Measurements from ENCODE around the gene CAPN14. TPM values are rescaled to one million over a fixed set of nuclear protein-coding genes. Genes with fewer than 3 reads are reported as not detected.

CAPN14 gene
- total RNA-seq, 1 experiment from 2014 or later, result 0.23 TPM

DNA sequence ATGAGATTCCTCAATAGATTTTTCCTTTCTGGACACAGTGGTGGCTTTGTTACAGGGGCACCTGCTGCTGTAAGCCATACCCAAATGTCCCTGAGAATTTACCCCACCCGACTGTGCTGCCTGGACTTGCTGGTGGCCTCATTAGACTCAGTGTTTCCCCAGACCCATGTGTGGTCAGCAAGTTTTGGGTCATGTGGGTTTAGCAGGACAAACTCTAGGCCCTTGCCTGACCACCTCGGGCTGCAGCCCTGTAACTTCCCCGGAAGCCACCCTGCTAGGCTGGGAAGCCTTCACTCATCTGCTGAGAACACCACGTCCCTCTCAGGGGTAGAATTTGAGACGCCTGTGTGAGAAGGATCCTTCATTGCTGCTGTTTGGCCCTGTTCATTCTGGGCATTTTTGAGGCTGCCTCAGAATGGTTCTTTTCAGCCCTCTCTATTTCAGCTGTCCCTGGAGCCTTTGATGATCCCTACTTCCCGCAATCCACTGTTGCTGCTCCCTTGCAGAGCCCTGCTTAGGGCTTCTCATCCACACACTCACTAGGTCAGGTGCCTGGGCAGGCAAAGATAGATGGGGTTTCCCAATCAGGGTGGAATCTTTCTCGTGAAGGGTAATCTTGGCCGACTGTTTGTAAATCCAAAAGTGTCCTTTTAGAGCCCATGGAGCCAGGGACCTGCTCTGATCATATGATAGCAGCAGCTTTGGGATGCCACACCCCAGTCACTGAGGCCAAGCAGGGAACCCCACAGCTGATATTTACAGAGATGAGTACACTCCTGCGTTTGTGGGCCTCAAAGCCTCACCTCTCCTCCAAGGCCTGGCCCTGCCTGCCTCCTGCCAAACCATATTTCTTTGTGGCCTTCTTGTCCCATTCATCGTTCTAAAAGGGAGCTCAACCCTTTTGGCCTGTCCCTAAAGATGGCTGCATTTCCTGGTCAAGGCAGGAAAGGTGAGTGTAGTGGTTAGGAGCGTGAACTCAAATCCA, 23.4 kb upstream of the CAPN14 start:
- no peaks in the 10 kb centered on the region for H3K36me3 Mint-ChIP-seq (ENCODE audit: insufficient read depth, unreplicated experiment)
- no peak overlapping the region for H3K27ac Mint-ChIP-seq (ENCODE audit: unreplicated experiment)
- no peak for TF ChIP-seq CTCF (IDR thresholded peaks at IDR 0.05; ENCODE audit: insufficient read depth in 1 of 2, low read depth in 1 of 2, low read length in 1 of 2, severe bottlenecking in 1 of 2, unreplicated experiment in 1 of 2)
- Histone ChIP-seq H3K27me3 (replicated peaks; ENCODE audit: control insufficient read depth, insufficient read depth, low read length) (no peaks in the 10 kb centered on the region; the same call in 1 of the 2 replicates), H3K4me1 (no peaks in the 10 kb centered on the region), H3K9me3 (no peaks in the 10 kb centered on the region), H3K4me3 (ENCODE audit: low read depth, low read length) (no peak overlapping the region), H3K36me3 (ENCODE audit: control insufficient read depth, insufficient read depth, low read length) (no peaks in the 10 kb centered on the region)
- H3K4me3 Mint-ChIP-seq (ENCODE audit: unreplicated experiment), result no peak overlapping the region
- ChIA-PET CTCF (no interaction called here), POLR2A (no interaction called here)
- no peaks in the 10 kb centered on the region for H3K4me1 Mint-ChIP-seq (ENCODE audit: low read depth, unreplicated experiment)
- DNase-seq, result no peak
- no TSS peak for BruUV-seq (replicated peaks)
- intact Hi-C loops (cut with micrococcal nuclease; ENCODE audit: unreplicated experiment), result no loop called here
- no peaks in the 10 kb centered on the region for H3K9me3 Mint-ChIP-seq (ENCODE audit: unreplicated experiment)
- H3K27me3 Mint-ChIP-seq (ENCODE audit: insufficient read depth, unreplicated experiment), result peaks cover 3% of the 10 kb centered on the region

DNA sequence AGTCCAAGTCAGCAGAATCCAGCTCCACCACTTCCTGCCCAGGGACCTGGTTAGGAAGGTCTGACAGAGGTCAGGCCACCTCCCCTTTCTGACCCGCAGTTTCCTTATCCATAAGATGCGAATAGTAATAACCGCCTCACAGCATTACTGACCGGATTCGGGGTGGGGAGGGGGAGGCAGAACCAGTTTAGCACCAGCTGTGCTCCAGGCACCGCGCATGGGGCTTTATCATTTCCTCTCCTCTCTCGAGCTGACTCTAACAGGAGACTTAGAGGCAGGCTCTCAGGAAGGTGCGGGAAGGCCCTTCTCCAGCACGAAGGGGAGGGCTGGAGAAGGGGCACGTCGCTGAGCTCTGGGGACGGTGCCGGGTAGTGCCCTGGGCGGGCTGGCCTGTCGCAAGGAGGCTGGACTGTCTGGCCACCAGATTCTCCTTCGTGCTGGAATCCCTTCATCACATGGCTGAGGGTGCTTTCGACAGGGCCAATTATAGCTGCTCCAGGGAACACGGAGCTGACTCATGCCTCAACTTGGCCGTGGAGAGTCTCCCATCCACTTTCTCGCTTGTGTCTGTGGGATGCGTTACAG, 22.4 kb upstream of the CAPN14 start:
- Mint-ChIP-seq H3K27ac (ENCODE audit: unreplicated experiment) (no peak overlapping the region), H3K27me3 (ENCODE audit: insufficient read depth, unreplicated experiment) (peaks cover 3% of the 10 kb centered on the region), H3K4me1 (ENCODE audit: low read depth, unreplicated experiment) (no peaks in the 10 kb centered on the region), H3K9me3 (ENCODE audit: unreplicated experiment) (no peaks in the 10 kb centered on the region), H3K4me3 (ENCODE audit: unreplicated experiment) (no peak overlapping the region), H3K36me3 (ENCODE audit: insufficient read depth, unreplicated experiment) (no peaks in the 10 kb centered on the region)
- CTCF ChIA-PET, result no interaction called here
- intact Hi-C loops (cut with micrococcal nuclease; ENCODE audit: unreplicated experiment), result no loop called here
- no peaks in the 10 kb centered on the region for H3K36me3 ChIP-seq (ENCODE audit: control insufficient read depth, insufficient read depth, low read length)
- H3K4me1 ChIP-seq, result no peaks in the 10 kb centered on the region
- BruUV-seq (replicated peaks), result no TSS peak
- DNase-seq, result no peak
- no peaks in the 10 kb centered on the region for H3K9me3 ChIP-seq
- no peaks in the 10 kb centered on the region; the same call in 1 of the 2 replicates for H3K27me3 ChIP-seq (replicated peaks; ENCODE audit: control insufficient read depth, insufficient read depth, low read length)
- H3K4me3 ChIP-seq (ENCODE audit: low read depth, low read length), result no peak overlapping the region
- POLR2A ChIA-PET, result no interaction called here
- no peak for TF ChIP-seq CTCF (IDR thresholded peaks at IDR 0.05; ENCODE audit: insufficient read depth in 1 of 2, low read depth in 1 of 2, low read length in 1 of 2, severe bottlenecking in 1 of 2, unreplicated experiment in 1 of 2)

- peak in 1 of 2 experiments; percentile 17 for DNase-seq
- ChIA-PET POLR2A (no interaction called here), CTCF (no interaction called here)
- Mint-ChIP-seq H3K4me3 (ENCODE audit: unreplicated experiment) (no peak overlapping the region), H3K27ac (ENCODE audit: unreplicated experiment) (no peak overlapping the region), H3K36me3 (ENCODE audit: insufficient read depth, unreplicated experiment) (no peaks in the 10 kb centered on the region), H3K4me1 (ENCODE audit: low read depth, unreplicated experiment) (no peaks in the 10 kb centered on the region), H3K27me3 (ENCODE audit: insufficient read depth, unreplicated experiment) (no peaks in the 10 kb centered on the region), H3K9me3 (ENCODE audit: unreplicated experiment) (no peaks in the 10 kb centered on the region)
- H3K9me3 ChIP-seq, result no peaks in the 10 kb centered on the region
- intact Hi-C loops (cut with micrococcal nuclease; ENCODE audit: unreplicated experiment), result no loop called here
- H3K4me1 ChIP-seq, result no peaks in the 10 kb centered on the region
- TF ChIP-seq CTCF (IDR thresholded peaks at IDR 0.05; ENCODE audit: insufficient read depth in 1 of 2, low read depth in 1 of 2, low read length in 1 of 2, severe bottlenecking in 1 of 2, unreplicated experiment in 1 of 2), result no peak
- no peaks in the 10 kb centered on the region; the same call in 1 of the 2 replicates for H3K27me3 ChIP-seq (replicated peaks; ENCODE audit: control insufficient read depth, insufficient read depth, low read length)
- BruUV-seq (replicated peaks), result no TSS peak
- H3K36me3 ChIP-seq (ENCODE audit: control insufficient read depth, insufficient read depth, low read length), result no peaks in the 10 kb centered on the region
- H3K4me3 ChIP-seq (ENCODE audit: low read depth, low read length), result no peak overlapping the region
These were observed 21.7 kb upstream of the CAPN14 start for GRCh38 chr2:31238906-31239592.
